Stimulated activated naive CD8-positive, alpha-beta T cell treated with anti-CD3 and anti-CD28 coated beads, Interleukin-15, Interleukin-2, amounts not matched to agents 100 ng/mL and 50 ng/mL, for 24 hours (primary cell): ENCODE data around the gene ACTG1.

ENCODE experiments used
- H3K27ac Mint-ChIP-seq: one replicate; pipeline ENCODE4 v1.8.0; 2021; ENCODE audit warnings: mild to moderate bottlenecking, mixed read lengths
- H3K27me3 Mint-ChIP-seq: one replicate; pipeline ENCODE4 v1.8.0; 2021; ENCODE audit warnings: mixed read lengths
- H3K36me3 Mint-ChIP-seq: one replicate; pipeline ENCODE4 v1.8.0; 2021; ENCODE audit warnings: low read depth, mixed read lengths
- H3K4me1 Mint-ChIP-seq: one replicate; pipeline ENCODE4 v1.8.0; 2021; ENCODE audit warnings: low read depth, mixed read lengths
- H3K4me3 Mint-ChIP-seq: one replicate; pipeline ENCODE4 v1.8.0; 2021; ENCODE audit warnings: mild to moderate bottlenecking, mixed read lengths
- H3K9me3 Mint-ChIP-seq: one replicate; pipeline ENCODE4 v1.8.0; 2021; ENCODE audit warnings: mixed read lengths

The ACTG1 gene

GRCh38 chr17:81489998-81490992 lies 22.3 kb downstream of the ACTG1 start:
- H3K27ac Mint-ChIP-seq, result no peak overlapping the region

GRCh38 chr17:81489012-81489997 lies 23.3 kb downstream of the ACTG1 start:
- no peaks in the 10 kb centered on the region for H3K36me3 Mint-ChIP-seq
- H3K27me3 Mint-ChIP-seq, result peaks cover 6% of the 10 kb centered on the region
- H3K4me1 Mint-ChIP-seq, result peaks cover 10% of the 10 kb centered on the region
- no peaks in the 10 kb centered on the region for H3K9me3 Mint-ChIP-seq
- no peak overlapping the region for H3K27ac Mint-ChIP-seq
- H3K4me3 Mint-ChIP-seq, result peak overlapping the region; percentile 26

More at GRCh38 chr17:81489998-81490992, 22.3 kb downstream of the ACTG1 start:
- H3K4me1 Mint-ChIP-seq, result peaks cover 10% of the 10 kb centered on the region
- peaks cover 6% of the 10 kb centered on the region for H3K27me3 Mint-ChIP-seq
- H3K4me3 Mint-ChIP-seq, result peak overlapping the region; percentile 14
- no peaks in the 10 kb centered on the region for H3K36me3 Mint-ChIP-seq
- H3K9me3 Mint-ChIP-seq, result no peaks in the 10 kb centered on the region

GRCh38 chr17:81488276-81488860 lies 24.2 kb downstream of the ACTG1 start:
- Mint-ChIP-seq H3K4me1 (peaks cover 14% of the 10 kb centered on the region), H3K27me3 (peaks cover 6% of the 10 kb centered on the region), H3K27ac (no peak overlapping the region), H3K36me3 (no peaks in the 10 kb centered on the region), H3K9me3 (no peaks in the 10 kb centered on the region), H3K4me3 (no peak overlapping the region)

- no peaks in the 10 kb centered on the region for H3K9me3 Mint-ChIP-seq
- H3K4me3 Mint-ChIP-seq, result peak overlapping the region; percentile 55
Observed at GRCh38 chr17:81487487-81488275, 24.9 kb downstream of the ACTG1 start.

GRCh38 chr17:81487089-81487486 lies 25.5 kb downstream of the ACTG1 start:
- H3K4me3 Mint-ChIP-seq, result peak overlapping the region; percentile 55
- no peaks in the 10 kb centered on the region for H3K9me3 Mint-ChIP-seq
- H3K36me3 Mint-ChIP-seq, result no peaks in the 10 kb centered on the region
- H3K27ac Mint-ChIP-seq, result no peak overlapping the region
- H3K27me3 Mint-ChIP-seq, result peaks cover 14% of the 10 kb centered on the region
- peaks cover 25% of the 10 kb centered on the region for H3K4me1 Mint-ChIP-seq

More at GRCh38 chr17:81487487-81488275, 24.9 kb downstream of the ACTG1 start:
- Mint-ChIP-seq H3K27ac (no peak overlapping the region), H3K27me3 (peaks cover 10% of the 10 kb centered on the region), H3K4me1 (peaks cover 21% of the 10 kb centered on the region), H3K36me3 (no peaks in the 10 kb centered on the region)

GRCh38 chr17:81486199-81486810 lies 26.3 kb downstream of the ACTG1 start:
- peak overlapping the region; percentile 14 for H3K4me3 Mint-ChIP-seq
- peaks cover 19% of the 10 kb centered on the region for H3K27me3 Mint-ChIP-seq
- no peaks in the 10 kb centered on the region for H3K36me3 Mint-ChIP-seq

GRCh38 chr17:81484195-81484979 lies 28.2 kb downstream of the ACTG1 start:
- Mint-ChIP-seq H3K36me3 (no peaks in the 10 kb centered on the region), H3K4me1 (peaks cover 29% of the 10 kb centered on the region), H3K4me3 (no peak overlapping the region), H3K27me3 (peaks cover 26% of the 10 kb centered on the region), H3K9me3 (no peaks in the 10 kb centered on the region), H3K27ac (no peak overlapping the region)

More at GRCh38 chr17:81486199-81486810, 26.3 kb downstream of the ACTG1 start:
- Mint-ChIP-seq H3K27ac (peak overlapping the region; percentile 26), H3K4me1 (peaks cover 29% of the 10 kb centered on the region), H3K9me3 (no peaks in the 10 kb centered on the region)

GRCh38 chr17:81483862-81484194 lies 28.8 kb downstream of the ACTG1 start:
- Mint-ChIP-seq H3K27me3 (peaks cover 26% of the 10 kb centered on the region), H3K9me3 (no peaks in the 10 kb centered on the region), H3K4me3 (no peak overlapping the region), H3K36me3 (no peaks in the 10 kb centered on the region), H3K4me1 (peaks cover 29% of the 10 kb centered on the region), H3K27ac (no peak overlapping the region)

- peak overlapping the region; percentile 23 for H3K4me3 Mint-ChIP-seq
Observed at GRCh38 chr17:81483085-81483861, 29.3 kb downstream of the ACTG1 start.

GRCh38 chr17:81482673-81483072 lies 29.9 kb downstream of the ACTG1 start:
- peaks cover 26% of the 10 kb centered on the region for H3K27me3 Mint-ChIP-seq
- no peaks in the 10 kb centered on the region for H3K36me3 Mint-ChIP-seq
- H3K27ac Mint-ChIP-seq, result no peak overlapping the region
- H3K9me3 Mint-ChIP-seq, result no peaks in the 10 kb centered on the region
- H3K4me3 Mint-ChIP-seq, result no peak overlapping the region
- peaks cover 29% of the 10 kb centered on the region for H3K4me1 Mint-ChIP-seq

More at GRCh38 chr17:81483085-81483861, 29.3 kb downstream of the ACTG1 start:
- peaks cover 29% of the 10 kb centered on the region for H3K4me1 Mint-ChIP-seq
- H3K9me3 Mint-ChIP-seq, result no peaks in the 10 kb centered on the region
- H3K36me3 Mint-ChIP-seq, result no peaks in the 10 kb centered on the region
- no peak overlapping the region for H3K27ac Mint-ChIP-seq
- peaks cover 26% of the 10 kb centered on the region for H3K27me3 Mint-ChIP-seq

GRCh38 chr17:81481815-81482505 lies 30.6 kb downstream of the ACTG1 start:
- Mint-ChIP-seq H3K4me1 (peaks cover 29% of the 10 kb centered on the region), H3K27ac (peak overlapping the region; percentile 72), H3K36me3 (no peaks in the 10 kb centered on the region), H3K4me3 (peak overlapping the region; percentile 55), H3K9me3 (no peaks in the 10 kb centered on the region), H3K27me3 (peaks cover 26% of the 10 kb centered on the region)
